ENCODE measurements around the gene PLEKHH3.

DNA sequence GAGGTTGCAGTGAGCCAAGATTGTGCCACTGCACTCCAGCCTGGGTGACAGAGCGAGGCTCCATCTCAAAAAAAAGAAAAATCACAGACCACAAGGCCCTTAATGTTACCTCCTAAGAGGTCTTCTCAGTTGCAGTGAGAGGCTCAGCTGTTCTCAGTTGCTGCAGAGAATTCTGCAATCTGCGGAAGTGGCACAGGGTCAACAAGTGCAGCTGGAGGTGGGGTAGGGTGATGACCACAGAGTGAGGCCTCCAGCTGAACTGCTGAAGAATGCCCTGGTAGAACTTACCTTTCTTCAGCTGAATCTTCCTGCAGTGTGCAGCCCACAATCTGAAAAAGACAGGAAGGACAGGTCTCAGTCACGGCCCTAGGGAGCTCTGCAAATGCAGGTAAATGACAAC, 31.8 kb upstream of the PLEKHH3 start:
- TF ChIP-seq, protein P1, sequence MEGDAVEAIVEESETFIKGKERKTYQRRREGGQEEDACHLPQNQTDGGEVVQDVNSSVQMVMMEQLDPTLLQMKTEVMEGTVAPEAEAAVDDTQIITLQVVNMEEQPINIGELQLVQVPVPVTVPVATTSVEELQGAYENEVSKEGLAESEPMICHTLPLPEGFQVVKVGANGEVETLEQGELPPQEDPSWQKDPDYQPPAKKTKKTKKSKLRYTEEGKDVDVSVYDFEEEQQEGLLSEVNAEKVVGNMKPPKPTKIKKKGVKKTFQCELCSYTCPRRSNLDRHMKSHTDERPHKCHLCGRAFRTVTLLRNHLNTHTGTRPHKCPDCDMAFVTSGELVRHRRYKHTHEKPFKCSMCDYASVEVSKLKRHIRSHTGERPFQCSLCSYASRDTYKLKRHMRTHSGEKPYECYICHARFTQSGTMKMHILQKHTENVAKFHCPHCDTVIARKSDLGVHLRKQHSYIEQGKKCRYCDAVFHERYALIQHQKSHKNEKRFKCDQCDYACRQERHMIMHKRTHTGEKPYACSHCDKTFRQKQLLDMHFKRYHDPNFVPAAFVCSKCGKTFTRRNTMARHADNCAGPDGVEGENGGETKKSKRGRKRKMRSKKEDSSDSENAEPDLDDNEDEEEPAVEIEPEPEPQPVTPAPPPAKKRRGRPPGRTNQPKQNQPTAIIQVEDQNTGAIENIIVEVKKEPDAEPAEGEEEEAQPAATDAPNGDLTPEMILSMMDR (IDR thresholded peaks at IDR 0.05; ENCODE audit: low read depth, low read length, missing input control), result no peak
- TF ChIP-seq SP1 (IDR thresholded peaks at IDR 0.05), result no peak
- no peak for TF ChIP-seq JUND (IDR thresholded peaks at IDR 0.05)
- TF ChIP-seq GABPA (IDR thresholded peaks at IDR 0.05 in 1 of 2, conservative IDR thresholded peaks at IDR 0.05 in 1 of 2), result no peak
- no peak for TF ChIP-seq TAF1 (conservative IDR thresholded peaks at IDR 0.05)
- TF ChIP-seq, protein P2, sequence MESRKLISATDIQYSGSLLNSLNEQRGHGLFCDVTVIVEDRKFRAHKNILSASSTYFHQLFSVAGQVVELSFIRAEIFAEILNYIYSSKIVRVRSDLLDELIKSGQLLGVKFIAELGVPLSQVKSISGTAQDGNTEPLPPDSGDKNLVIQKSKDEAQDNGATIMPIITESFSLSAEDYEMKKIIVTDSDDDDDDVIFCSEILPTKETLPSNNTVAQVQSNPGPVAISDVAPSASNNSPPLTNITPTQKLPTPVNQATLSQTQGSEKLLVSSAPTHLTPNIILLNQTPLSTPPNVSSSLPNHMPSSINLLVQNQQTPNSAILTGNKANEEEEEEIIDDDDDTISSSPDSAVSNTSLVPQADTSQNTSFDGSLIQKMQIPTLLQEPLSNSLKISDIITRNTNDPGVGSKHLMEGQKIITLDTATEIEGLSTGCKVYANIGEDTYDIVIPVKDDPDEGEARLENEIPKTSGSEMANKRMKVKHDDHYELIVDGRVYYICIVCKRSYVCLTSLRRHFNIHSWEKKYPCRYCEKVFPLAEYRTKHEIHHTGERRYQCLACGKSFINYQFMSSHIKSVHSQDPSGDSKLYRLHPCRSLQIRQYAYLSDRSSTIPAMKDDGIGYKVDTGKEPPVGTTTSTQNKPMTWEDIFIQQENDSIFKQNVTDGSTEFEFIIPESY (IDR thresholded peaks at IDR 0.05), result no peak
- TF ChIP-seq, protein P3, sequence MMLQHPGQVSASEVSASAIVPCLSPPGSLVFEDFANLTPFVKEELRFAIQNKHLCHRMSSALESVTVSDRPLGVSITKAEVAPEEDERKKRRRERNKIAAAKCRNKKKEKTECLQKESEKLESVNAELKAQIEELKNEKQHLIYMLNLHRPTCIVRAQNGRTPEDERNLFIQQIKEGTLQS (IDR thresholded peaks at IDR 0.05), result no peak
- no peak for TF ChIP-seq YY1 (IDR thresholded peaks at IDR 0.05)
- TF ChIP-seq, protein P4, sequence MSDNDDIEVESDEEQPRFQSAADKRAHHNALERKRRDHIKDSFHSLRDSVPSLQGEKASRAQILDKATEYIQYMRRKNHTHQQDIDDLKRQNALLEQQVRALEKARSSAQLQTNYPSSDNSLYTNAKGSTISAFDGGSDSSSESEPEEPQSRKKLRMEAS (IDR thresholded peaks at IDR 0.05), result no peak
